ENCODE results near the gene MRPL12.

Gene MRPL12

DNA sequence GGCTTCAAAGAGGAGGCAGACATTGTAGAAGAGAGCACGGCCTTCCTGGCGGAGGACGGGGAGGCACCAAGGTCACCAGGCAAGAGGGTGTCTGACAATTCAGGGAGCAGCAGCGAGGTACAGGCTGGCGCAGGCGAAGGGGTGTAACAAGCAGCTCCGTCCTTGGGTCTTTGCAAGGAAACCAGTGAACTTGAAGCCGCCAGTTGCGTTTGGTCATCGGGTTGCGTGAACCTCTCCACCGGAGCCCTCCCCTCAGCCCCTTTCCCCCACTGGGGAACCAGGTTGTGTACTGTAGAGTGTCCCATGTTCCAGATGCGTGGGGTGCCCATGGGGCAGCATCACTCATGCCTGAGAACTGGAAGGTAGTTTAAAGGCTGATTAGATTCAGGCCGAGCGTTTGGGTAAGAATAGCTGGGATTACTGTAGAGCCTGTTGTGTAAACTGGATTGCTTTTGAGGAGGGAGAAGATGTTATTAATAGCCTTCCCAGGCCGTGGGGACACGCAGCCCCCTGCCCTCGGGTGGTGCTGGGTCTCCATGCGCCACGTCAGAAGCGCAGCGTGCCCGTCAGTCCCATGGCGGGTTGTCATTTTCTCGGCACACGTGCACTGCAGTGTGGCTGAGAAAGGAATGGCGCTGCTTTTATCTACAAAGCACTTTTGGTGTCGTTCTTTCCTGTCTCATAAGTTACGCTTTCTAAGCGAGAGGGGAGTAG is 2.5 kb downstream of the MRPL12 start:
- H3K4me2 ChIP-seq (ENCODE audit: low read length, poor library complexity, severe bottlenecking): no peak overlapping the region
- no peak overlapping the region for H3K23ac ChIP-seq (ENCODE audit: low read length in 2 of 2)
- no peaks in the 10 kb centered on the region for H3K9me3 ChIP-seq (ENCODE audit: control insufficient read depth, low read length)
- H4K91ac ChIP-seq (ENCODE audit: low read length): no peak overlapping the region
- WGBS: 98% methylated on average over 28 of the region's 30 CpGs
- H3K79me1 ChIP-seq (replicated peaks; ENCODE audit: low read length, poor library complexity, severe bottlenecking): peaks cover 25% of the 10 kb centered on the region
- peaks cover 34% of the 10 kb centered on the region for H3K4me1 ChIP-seq (ENCODE audit: control insufficient read depth, insufficient read depth, low read depth, low read length)
- no peak overlapping the region for H3K4ac ChIP-seq (ENCODE audit: low read depth in 1 of 2, low read length in 2 of 2)
- no peak for DNase-seq
- no peaks in the 10 kb centered on the region for H3K27me3 ChIP-seq (ENCODE audit: control insufficient read depth in 1 of 2, insufficient read depth in 1 of 2, low read length in 2 of 2)
- H3K9ac ChIP-seq (ENCODE audit: low read length): no peak overlapping the region
- H2BK15ac ChIP-seq (ENCODE audit: low read depth, poor library complexity, severe bottlenecking): no peak overlapping the region
- H3K14ac ChIP-seq (ENCODE audit: low read length in 2 of 2): no peak overlapping the region
- H3K18ac ChIP-seq (ENCODE audit: low read depth in 1 of 2, low read length in 2 of 2): no peak overlapping the region
- H2AK5ac ChIP-seq (ENCODE audit: low read length, severe bottlenecking): no peak overlapping the region
- no peak overlapping the region for H2BK5ac ChIP-seq (ENCODE audit: low read depth, low read length, poor library complexity, severe bottlenecking)
- H3K4me3 ChIP-seq (ENCODE audit: insufficient read depth in 1 of 2, low read depth in 1 of 2, low read length in 2 of 2): no peak overlapping the region
- H4K8ac ChIP-seq (ENCODE audit: low read length): no peak overlapping the region
- no peak overlapping the region for H2AFZ ChIP-seq (ENCODE audit: low read depth, low read length)
- H3K36me3 ChIP-seq (ENCODE audit: control insufficient read depth in 1 of 2, insufficient read depth in 2 of 2, low read depth in 1 of 2, low read length in 2 of 2): peaks cover 51 to 59% of the 10 kb centered on the region in 2 experiments
- no peak overlapping the region for H3K27ac ChIP-seq (ENCODE audit: low read length, poor library complexity, severe bottlenecking)
- no peak overlapping the region for H2BK120ac ChIP-seq (ENCODE audit: low read depth, low read length)
- no peak overlapping the region for H2BK12ac ChIP-seq (ENCODE audit: low read length in 2 of 2)

DNA sequence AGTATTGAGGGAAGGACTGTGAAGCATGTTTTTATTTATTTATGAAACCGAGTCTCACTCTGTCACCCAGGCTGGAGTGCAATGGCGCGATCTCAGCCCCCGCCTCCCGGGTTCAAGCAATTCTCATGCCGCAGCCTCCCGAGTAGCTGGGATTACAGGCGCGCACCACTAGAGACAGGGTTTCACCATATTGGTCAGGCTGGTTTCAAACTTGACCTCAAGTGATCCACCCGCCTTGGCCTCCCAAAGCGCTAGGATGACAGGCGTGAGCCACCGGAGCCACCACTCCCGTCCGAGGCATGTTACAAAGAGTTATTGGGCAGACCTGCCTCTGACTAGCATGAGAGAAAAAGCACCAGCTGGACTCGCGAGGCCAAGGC is 3.1 kb downstream of the MRPL12 start:
- peaks cover 24% of the 10 kb centered on the region for H3K79me1 ChIP-seq (replicated peaks; ENCODE audit: low read length, poor library complexity, severe bottlenecking)
- no peak overlapping the region for H4K8ac ChIP-seq (ENCODE audit: low read length)
- no peak overlapping the region for H2AFZ ChIP-seq (ENCODE audit: low read depth, low read length)
- no peaks in the 10 kb centered on the region for H3K9me3 ChIP-seq (ENCODE audit: control insufficient read depth, low read length)
- H2BK120ac ChIP-seq (ENCODE audit: low read depth, low read length): no peak overlapping the region
- no peak overlapping the region for H4K91ac ChIP-seq (ENCODE audit: low read length)
- H2BK12ac ChIP-seq (ENCODE audit: low read length in 2 of 2): no peak overlapping the region
- DNase-seq: no peak
- H2BK15ac ChIP-seq (ENCODE audit: low read depth, poor library complexity, severe bottlenecking): no peak overlapping the region
- H3K9ac ChIP-seq (ENCODE audit: low read length): no peak overlapping the region
- no peaks in the 10 kb centered on the region for H3K27me3 ChIP-seq (ENCODE audit: control insufficient read depth in 1 of 2, insufficient read depth in 1 of 2, low read length in 2 of 2)
- H3K27ac ChIP-seq (ENCODE audit: low read length, poor library complexity, severe bottlenecking): no peak overlapping the region
- H3K18ac ChIP-seq (ENCODE audit: low read depth in 1 of 2, low read length in 2 of 2): no peak overlapping the region
- no peak overlapping the region for H3K23ac ChIP-seq (ENCODE audit: low read length in 2 of 2)
- 95% methylated on average over 17 of the region's 17 CpGs for WGBS
- no peak overlapping the region for H2AK5ac ChIP-seq (ENCODE audit: low read length, severe bottlenecking)
- no peak overlapping the region for H3K4ac ChIP-seq (ENCODE audit: low read depth in 1 of 2, low read length in 2 of 2)
- peaks cover 46 to 54% of the 10 kb centered on the region in 2 experiments for H3K36me3 ChIP-seq (ENCODE audit: control insufficient read depth in 1 of 2, insufficient read depth in 2 of 2, low read depth in 1 of 2, low read length in 2 of 2)
- H3K14ac ChIP-seq (ENCODE audit: low read length in 2 of 2): no peak overlapping the region
- no peak overlapping the region for H3K4me3 ChIP-seq (ENCODE audit: insufficient read depth in 1 of 2, low read depth in 1 of 2, low read length in 2 of 2)
- H2BK5ac ChIP-seq (ENCODE audit: low read depth, low read length, poor library complexity, severe bottlenecking): no peak overlapping the region
- no peak overlapping the region for H3K4me2 ChIP-seq (ENCODE audit: low read length, poor library complexity, severe bottlenecking)
- H3K4me1 ChIP-seq (ENCODE audit: control insufficient read depth, insufficient read depth, low read depth, low read length): peaks cover 34% of the 10 kb centered on the region

DNA sequence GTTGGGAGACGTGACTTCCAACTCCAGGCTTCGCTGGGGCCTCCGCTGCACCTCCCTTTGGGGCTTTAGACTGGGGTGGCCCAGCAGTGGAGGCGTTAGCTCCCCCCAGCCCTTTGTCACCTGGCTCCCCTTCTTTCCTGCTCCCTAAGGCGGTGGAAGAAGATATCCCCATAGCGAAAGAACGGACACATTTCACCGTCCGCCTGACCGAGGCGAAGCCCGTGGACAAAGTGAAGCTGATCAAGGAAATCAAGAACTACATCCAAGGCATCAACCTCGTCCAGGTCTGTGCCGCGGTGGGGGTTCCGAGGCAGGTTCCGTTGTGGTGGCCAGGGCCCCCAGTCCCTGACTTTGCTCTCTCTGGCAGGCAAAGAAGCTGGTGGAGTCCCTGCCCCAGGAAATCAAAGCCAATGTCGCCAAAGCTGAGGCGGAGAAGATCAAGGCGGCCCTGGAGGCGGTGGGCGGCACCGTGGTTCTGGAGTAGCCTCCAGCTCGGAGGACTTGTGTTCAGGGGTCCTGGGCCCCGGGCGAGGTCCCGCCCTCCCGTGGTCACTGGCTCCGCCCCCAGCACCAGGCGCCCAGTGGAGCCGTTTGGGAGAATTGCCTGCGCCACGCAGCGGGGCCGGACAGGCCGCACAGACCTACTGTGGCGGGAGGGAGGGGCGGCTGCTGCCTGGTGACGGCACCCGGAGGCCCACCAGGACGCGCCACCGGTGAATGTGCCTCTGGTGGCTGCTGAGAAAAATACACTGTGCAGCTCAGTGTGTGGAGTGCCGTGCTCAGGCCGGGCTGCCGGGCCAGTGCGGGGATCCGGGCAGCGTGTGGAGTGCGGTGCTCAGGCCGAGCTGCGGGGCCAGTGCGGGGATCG is 3.8 kb downstream of the MRPL12 start:
- Histone ChIP-seq H3K36me3 (ENCODE audit: control insufficient read depth in 1 of 2, insufficient read depth in 2 of 2, low read depth in 1 of 2, low read length in 2 of 2) (peaks cover 38 to 47% of the 10 kb centered on the region in 2 experiments), H3K23ac (ENCODE audit: low read length in 2 of 2) (no peak overlapping the region), H4K91ac (ENCODE audit: low read length) (no peak overlapping the region), H3K4ac (ENCODE audit: low read depth in 1 of 2, low read length in 2 of 2) (no peak overlapping the region), H3K9me3 (ENCODE audit: control insufficient read depth, low read length) (no peaks in the 10 kb centered on the region), H2BK15ac (ENCODE audit: low read depth, poor library complexity, severe bottlenecking) (no peak overlapping the region), H3K4me3 (ENCODE audit: insufficient read depth in 1 of 2, low read depth in 1 of 2, low read length in 2 of 2) (no peak overlapping the region), H3K27me3 (ENCODE audit: control insufficient read depth in 1 of 2, insufficient read depth in 1 of 2, low read length in 2 of 2) (no peaks in the 10 kb centered on the region), H3K79me1 (replicated peaks; ENCODE audit: low read length, poor library complexity, severe bottlenecking) (peaks cover 24% of the 10 kb centered on the region), H3K4me2 (ENCODE audit: low read length, poor library complexity, severe bottlenecking) (no peak overlapping the region), H3K9ac (ENCODE audit: low read length) (no peak overlapping the region), H2BK5ac (ENCODE audit: low read depth, low read length, poor library complexity, severe bottlenecking) (no peak overlapping the region), H2BK120ac (ENCODE audit: low read depth, low read length) (no peak overlapping the region), H3K14ac (ENCODE audit: low read length in 2 of 2) (no peak overlapping the region), H3K4me1 (ENCODE audit: control insufficient read depth, insufficient read depth, low read depth, low read length) (peaks cover 30% of the 10 kb centered on the region), H4K8ac (ENCODE audit: low read length) (no peak overlapping the region), H2AFZ (ENCODE audit: low read depth, low read length) (no peak overlapping the region), H2AK5ac (ENCODE audit: low read length, severe bottlenecking) (no peak overlapping the region), H3K18ac (ENCODE audit: low read depth in 1 of 2, low read length in 2 of 2) (no peak overlapping the region), H2BK12ac (ENCODE audit: low read length in 2 of 2) (no peak overlapping the region), H3K27ac (ENCODE audit: low read length, poor library complexity, severe bottlenecking) (no peak overlapping the region)
- WGBS: 96% methylated on average over 53 of the region's 54 CpGs
- no peak for DNase-seq
